ENCODE measurements around the gene PCBP1. TPM values are rescaled to one million over a fixed set of nuclear protein-coding genes. Genes with fewer than 3 reads are reported as not detected.
"Not testable (repeated sequence)": the region's sequence is repeated elsewhere in the genome, so short reads cannot be mapped to it uniquely, and the experiment has no call there.

PCBP1 gene
- total RNA-seq, 3 donors from 2014 or later: 121 to 210 (median 145) TPM

DNA sequence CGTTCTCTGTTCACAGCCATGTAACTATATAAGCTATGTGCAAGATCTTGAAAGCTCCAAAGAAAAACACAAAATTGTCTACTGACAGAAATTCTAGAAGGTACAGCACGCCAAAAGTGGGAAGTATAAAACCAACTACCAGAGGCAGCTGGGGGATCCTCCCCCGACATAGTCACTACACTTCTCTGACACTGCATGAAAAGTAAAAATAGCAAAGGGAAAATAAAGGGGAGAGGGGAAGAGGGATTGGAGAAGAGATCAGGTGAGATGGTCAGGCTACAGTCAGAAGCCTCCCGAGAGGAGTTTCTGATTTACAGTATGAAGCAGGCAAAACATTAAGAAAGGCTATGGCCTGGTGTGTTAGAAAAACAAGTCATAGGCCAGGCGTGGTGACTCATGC, 39.8 kb upstream of the PCBP1 start:
- no peaks in the 10 kb centered on the region for H3K9me3 ChIP-seq
- TF ChIP-seq, protein P1, sequence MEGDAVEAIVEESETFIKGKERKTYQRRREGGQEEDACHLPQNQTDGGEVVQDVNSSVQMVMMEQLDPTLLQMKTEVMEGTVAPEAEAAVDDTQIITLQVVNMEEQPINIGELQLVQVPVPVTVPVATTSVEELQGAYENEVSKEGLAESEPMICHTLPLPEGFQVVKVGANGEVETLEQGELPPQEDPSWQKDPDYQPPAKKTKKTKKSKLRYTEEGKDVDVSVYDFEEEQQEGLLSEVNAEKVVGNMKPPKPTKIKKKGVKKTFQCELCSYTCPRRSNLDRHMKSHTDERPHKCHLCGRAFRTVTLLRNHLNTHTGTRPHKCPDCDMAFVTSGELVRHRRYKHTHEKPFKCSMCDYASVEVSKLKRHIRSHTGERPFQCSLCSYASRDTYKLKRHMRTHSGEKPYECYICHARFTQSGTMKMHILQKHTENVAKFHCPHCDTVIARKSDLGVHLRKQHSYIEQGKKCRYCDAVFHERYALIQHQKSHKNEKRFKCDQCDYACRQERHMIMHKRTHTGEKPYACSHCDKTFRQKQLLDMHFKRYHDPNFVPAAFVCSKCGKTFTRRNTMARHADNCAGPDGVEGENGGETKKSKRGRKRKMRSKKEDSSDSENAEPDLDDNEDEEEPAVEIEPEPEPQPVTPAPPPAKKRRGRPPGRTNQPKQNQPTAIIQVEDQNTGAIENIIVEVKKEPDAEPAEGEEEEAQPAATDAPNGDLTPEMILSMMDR (IDR thresholded peaks at IDR 0.05): no peak
- TF ChIP-seq POLR2AphosphoS5 (IDR thresholded peaks at IDR 0.05) (no peak), POLR2A (IDR thresholded peaks at IDR 0.05) (no peak)
- H3K27me3 ChIP-seq: no peaks in the 10 kb centered on the region
- H3K4me1 ChIP-seq: no peaks in the 10 kb centered on the region
- H3K4me3 ChIP-seq: no peak overlapping the region
- no peak for DNase-seq (ENCODE audit: low spot score in 2 of 2)
- H3K27ac ChIP-seq: no peak overlapping the region
- intact Hi-C loops (cut with DNase I; ENCODE audit: low total_unique reads): no loop called here
- no peaks in the 10 kb centered on the region for H3K36me3 ChIP-seq

DNA sequence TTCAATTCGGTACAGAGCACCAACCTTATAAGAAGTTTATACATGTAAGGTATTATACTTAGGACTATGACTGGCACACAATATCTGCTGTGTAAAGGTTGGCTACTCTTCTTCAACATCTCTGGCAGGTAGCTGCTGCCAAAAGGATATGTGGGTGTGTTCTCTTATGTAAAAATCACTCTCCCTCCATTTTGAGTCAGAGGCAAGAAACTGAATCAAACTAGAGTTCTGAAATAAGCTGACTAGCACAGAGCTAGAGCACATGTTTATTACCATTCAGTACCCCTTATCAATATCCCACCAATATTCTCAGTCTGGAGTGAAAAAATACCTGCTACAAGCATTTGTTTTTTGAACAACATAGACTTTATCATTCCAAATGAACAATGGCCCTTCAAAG, 38.0 kb upstream of the PCBP1 start:
- intact Hi-C loops (cut with DNase I; ENCODE audit: low total_unique reads): no loop called here
- H3K4me3 ChIP-seq: no peak overlapping the region
- DNase-seq (ENCODE audit: low spot score in 2 of 2): no peak
- no peaks in the 10 kb centered on the region for H3K4me1 ChIP-seq
- H3K27ac ChIP-seq: no peak overlapping the region
- no peaks in the 10 kb centered on the region for H3K36me3 ChIP-seq
- no peaks in the 10 kb centered on the region for H3K27me3 ChIP-seq
- TF ChIP-seq POLR2A (IDR thresholded peaks at IDR 0.05) (no peak), POLR2AphosphoS5 (IDR thresholded peaks at IDR 0.05) (no peak)
- no peaks in the 10 kb centered on the region for H3K9me3 ChIP-seq

DNA sequence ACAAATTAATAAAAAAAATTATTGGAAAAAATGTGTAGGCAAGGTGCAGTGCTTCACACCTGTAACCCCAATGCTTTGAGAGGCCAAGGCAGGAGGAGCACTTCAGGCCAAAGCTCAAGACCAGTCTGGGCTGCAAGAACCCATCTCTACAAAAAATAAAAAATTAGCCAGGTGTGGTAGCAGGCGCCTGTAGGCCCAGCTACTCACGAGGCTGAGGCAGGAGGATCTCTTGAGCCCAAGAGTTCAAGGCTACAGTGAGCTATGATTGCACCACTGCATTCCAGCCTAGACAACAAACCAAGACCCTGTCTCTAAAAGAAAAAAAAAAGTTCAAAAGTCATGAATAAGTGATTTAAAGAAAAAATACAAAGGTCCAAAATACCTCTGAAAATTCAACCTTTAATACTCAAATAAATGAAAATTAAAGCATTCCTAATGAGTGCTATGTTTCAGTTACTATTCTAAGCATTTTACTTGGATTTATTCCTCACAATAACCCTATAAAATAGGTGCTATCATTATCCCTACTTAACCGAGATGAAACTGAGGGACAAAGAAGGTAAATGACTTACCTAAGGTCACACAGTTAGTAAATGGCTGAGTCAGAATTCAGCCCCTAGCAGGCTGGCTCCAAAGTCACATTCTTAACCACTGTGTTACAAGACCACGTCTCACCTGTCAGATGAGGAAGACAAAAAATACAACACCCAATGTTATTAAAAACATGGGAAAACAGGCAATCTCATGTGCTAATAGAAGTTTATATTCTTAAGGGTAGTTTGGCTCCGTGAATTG, 36.4 kb upstream of the PCBP1 start:
- H3K36me3 ChIP-seq: peaks cover 6% of the 10 kb centered on the region
- H3K4me3 ChIP-seq: no peak overlapping the region
- H3K27me3 ChIP-seq: no peaks in the 10 kb centered on the region
- H3K9me3 ChIP-seq: no peaks in the 10 kb centered on the region
- no peak overlapping the region for H3K27ac ChIP-seq
- no peak for TF ChIP-seq POLR2AphosphoS5 (IDR thresholded peaks at IDR 0.05)
- no peak for TF ChIP-seq POLR2A (IDR thresholded peaks at IDR 0.05)
- TF ChIP-seq, protein P1 (IDR thresholded peaks at IDR 0.05): no peak
- no peak for DNase-seq (ENCODE audit: low spot score in 2 of 2)
- H3K4me1 ChIP-seq: no peaks in the 10 kb centered on the region
- intact Hi-C loops (cut with DNase I; ENCODE audit: low total_unique reads): loop anchor here (10.0 kb wide), 1 partner anchor 536 kb away; no protein-coding TSS in a partner anchor

DNA sequence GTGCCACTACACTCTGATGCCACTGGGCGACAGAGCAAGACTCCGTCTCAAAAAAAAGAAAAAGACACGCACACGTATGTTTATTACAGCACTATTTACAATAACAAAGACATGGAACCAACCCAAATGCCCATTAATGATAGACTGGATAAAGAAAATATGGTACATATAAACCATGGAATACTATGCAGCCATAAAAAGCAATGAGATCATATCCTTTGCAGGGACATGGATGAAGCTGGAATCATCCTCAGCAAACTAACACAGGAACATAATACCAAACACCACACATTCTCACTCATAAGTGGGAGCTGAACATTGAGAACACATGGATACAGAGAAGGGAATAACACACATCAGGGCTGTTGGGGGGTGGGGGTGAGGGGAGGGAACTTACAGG, 32.0 kb upstream of the PCBP1 start:
- not testable (repeated sequence) for H3K4me3 ChIP-seq; H3K36me3 ChIP-seq; H3K4me1 ChIP-seq; H3K27me3 ChIP-seq; H3K27ac ChIP-seq; H3K9me3 ChIP-seq; DNase-seq (ENCODE audit: low spot score in 2 of 2)
- intact Hi-C loops (cut with DNase I; ENCODE audit: low total_unique reads): loop anchor here (10.0 kb wide), 1 partner anchor 540 kb away; no protein-coding TSS in a partner anchor

DNA sequence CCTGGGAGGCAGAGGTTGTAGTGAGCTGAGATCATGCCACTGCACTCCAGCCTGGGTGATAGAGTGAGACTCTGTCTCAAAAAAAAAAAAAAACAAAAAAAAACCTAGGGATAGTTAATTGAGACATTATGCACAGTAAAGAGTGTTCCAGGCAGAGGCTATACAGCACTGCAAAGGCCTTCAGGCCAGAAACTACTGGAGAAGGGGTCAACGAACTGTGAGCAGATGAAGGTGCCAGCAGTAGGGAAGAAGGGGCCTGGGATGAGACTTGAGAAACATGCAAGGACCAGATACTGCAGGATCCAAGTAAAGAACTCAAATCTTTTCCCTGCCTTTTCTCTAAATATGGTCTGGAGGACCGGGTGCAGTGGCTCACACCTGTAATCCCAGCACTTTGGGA, 26.0 kb upstream of the PCBP1 start:
- intact Hi-C loops (cut with DNase I; ENCODE audit: low total_unique reads): no loop called here
- Histone ChIP-seq H3K27me3 (no peaks in the 10 kb centered on the region), H3K27ac (no peak overlapping the region), H3K4me1 (no peaks in the 10 kb centered on the region), H3K4me3 (no peak overlapping the region), H3K9me3 (no peaks in the 10 kb centered on the region), H3K36me3 (no peaks in the 10 kb centered on the region)
- TF ChIP-seq, protein P1 (IDR thresholded peaks at IDR 0.05): no peak
- TF ChIP-seq POLR2AphosphoS5 (IDR thresholded peaks at IDR 0.05) (no peak), POLR2A (IDR thresholded peaks at IDR 0.05) (no peak)
- DNase-seq (ENCODE audit: low spot score in 2 of 2): no peak

GRCh38 chr2:70062270-70062669, 25.0 kb upstream of the PCBP1 start:
- H3K9me3 ChIP-seq: no peaks in the 10 kb centered on the region
- intact Hi-C loops (cut with DNase I; ENCODE audit: low total_unique reads): no loop called here
- H3K4me3 ChIP-seq: no peak overlapping the region
- H3K27me3 ChIP-seq: no peaks in the 10 kb centered on the region
- no peak for DNase-seq (ENCODE audit: low spot score in 2 of 2)
- no peaks in the 10 kb centered on the region for H3K4me1 ChIP-seq
- no peaks in the 10 kb centered on the region for H3K36me3 ChIP-seq
- H3K27ac ChIP-seq: no peak overlapping the region
- TF ChIP-seq POLR2A (IDR thresholded peaks at IDR 0.05) (no peak), POLR2AphosphoS5 (IDR thresholded peaks at IDR 0.05) (no peak)
- TF ChIP-seq, protein P1 (IDR thresholded peaks at IDR 0.05): no peak

All from breast epithelium (tissue), 4 donors.